ENCODE results near the gene BMPR1B. TPM values are rescaled to one million over a fixed set of nuclear protein-coding genes. Genes with fewer than 3 reads are reported as not detected.

The BMPR1B gene
- total and polyA plus RNA-seq, 2 donors (not counting 1 experiment from before 2014, with no cell fraction given), result not detected

- Mint-ChIP-seq H3K27ac (no peak overlapping the region), H3K9me3 (ENCODE audit: insufficient read depth) (no peaks in the 10 kb centered on the region), H3K4me1 (no peaks in the 10 kb centered on the region), H3K4me3 (no peak overlapping the region), H3K27me3 (no peaks in the 10 kb centered on the region)
- Histone ChIP-seq H3K9ac (ENCODE audit: low read length) (no peak overlapping the region), H3K79me2 (ENCODE audit: control insufficient read depth, insufficient read depth, low read length) (no peaks in the 10 kb centered on the region), H3K27ac (ENCODE audit: low read length in 2 of 2) (no peak overlapping the region), H3K36me3 (replicated peaks in 1 of 2; ENCODE audit: control extremely low read depth in 1 of 2, control insufficient read depth in 1 of 2, extremely low read depth in 1 of 2, insufficient read depth in 2 of 2, low read length in 1 of 2) (no peaks in the 10 kb centered on the region), H3K4me1 (ENCODE audit: control insufficient read depth in 2 of 2, insufficient read depth in 2 of 2, low read length in 2 of 2) (no peaks in the 10 kb centered on the region), H3K27me3 (replicated peaks in 1 of 4; ENCODE audit: control extremely low read depth in 1 of 4, control insufficient read depth in 3 of 4, insufficient read depth in 4 of 4, low read length in 3 of 4) (no peaks in the 10 kb centered on the region), H2AFZ (ENCODE audit: insufficient read depth, low read depth, low read length, poor library complexity, severe bottlenecking) (no peak overlapping the region), H3K9me3 (ENCODE audit: control extremely low read depth in 1 of 3, control insufficient read depth in 2 of 3, insufficient read depth in 1 of 3, low read length in 2 of 3) (no peaks in the 10 kb centered on the region), H3K4me3 (ENCODE audit: control extremely low read depth in 1 of 5, extremely low read depth in 1 of 5, insufficient read depth in 1 of 5, low read depth in 2 of 5, low read length in 4 of 5) (no peak overlapping the region), H4K20me1 (ENCODE audit: control insufficient read depth, insufficient read depth, low read length, poor library complexity, severe bottlenecking) (no peaks in the 10 kb centered on the region), H3K4me2 (replicated peaks; ENCODE audit: low read depth, low read length, poor library complexity, severe bottlenecking) (no peak overlapping the region)
- CTCF ChIA-PET, result no interaction called here
- DNase-seq (no peak), ATAC-seq (ENCODE audit: low read depth) (no peak)
- intact Hi-C loops (cut with micrococcal nuclease), result no loop called here
- TF ChIP-seq, protein P1, sequence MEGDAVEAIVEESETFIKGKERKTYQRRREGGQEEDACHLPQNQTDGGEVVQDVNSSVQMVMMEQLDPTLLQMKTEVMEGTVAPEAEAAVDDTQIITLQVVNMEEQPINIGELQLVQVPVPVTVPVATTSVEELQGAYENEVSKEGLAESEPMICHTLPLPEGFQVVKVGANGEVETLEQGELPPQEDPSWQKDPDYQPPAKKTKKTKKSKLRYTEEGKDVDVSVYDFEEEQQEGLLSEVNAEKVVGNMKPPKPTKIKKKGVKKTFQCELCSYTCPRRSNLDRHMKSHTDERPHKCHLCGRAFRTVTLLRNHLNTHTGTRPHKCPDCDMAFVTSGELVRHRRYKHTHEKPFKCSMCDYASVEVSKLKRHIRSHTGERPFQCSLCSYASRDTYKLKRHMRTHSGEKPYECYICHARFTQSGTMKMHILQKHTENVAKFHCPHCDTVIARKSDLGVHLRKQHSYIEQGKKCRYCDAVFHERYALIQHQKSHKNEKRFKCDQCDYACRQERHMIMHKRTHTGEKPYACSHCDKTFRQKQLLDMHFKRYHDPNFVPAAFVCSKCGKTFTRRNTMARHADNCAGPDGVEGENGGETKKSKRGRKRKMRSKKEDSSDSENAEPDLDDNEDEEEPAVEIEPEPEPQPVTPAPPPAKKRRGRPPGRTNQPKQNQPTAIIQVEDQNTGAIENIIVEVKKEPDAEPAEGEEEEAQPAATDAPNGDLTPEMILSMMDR (IDR thresholded peaks at IDR 0.05), result no peak
- TF ChIP-seq EZH2 (IDR thresholded peaks at IDR 0.05; ENCODE audit: borderline replicate concordance, insufficient read depth, low read depth, low read length, poor library complexity, severe bottlenecking), result no peak
- WGBS (ENCODE audit: insufficient coverage), result no CpG with 5 or more reads among the region's 2 CpGs
- POLR2A ChIA-PET, result no interaction called here
Observed at GRCh38 chr4:94882756-94883155, 125.0 kb downstream of the BMPR1B start.

DNA sequence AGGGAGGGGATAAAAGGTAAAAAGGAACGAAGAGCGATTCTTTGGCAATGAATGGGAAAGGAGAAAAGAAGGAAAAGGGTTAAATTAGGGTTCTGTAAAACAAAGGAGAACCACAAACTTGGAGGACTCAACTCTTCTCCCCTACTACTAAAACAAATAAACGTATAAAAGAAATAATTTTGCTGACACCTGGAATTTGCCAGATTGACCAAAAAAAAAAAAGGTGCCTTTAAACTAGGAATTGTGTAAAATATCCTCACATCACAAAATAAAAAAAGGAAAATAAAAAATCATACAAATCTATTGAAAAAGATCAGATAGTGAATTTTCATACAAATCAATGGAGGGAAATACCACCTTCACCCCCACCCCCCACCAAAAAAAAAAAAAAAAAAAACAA, 129.3 kb downstream of the BMPR1B start:
- H3K9ac ChIP-seq (ENCODE audit: low read length), result no peak overlapping the region
- intact Hi-C loops (cut with micrococcal nuclease), result no loop called here
- no peaks in the 10 kb centered on the region for H3K36me3 ChIP-seq (replicated peaks in 1 of 2; ENCODE audit: control extremely low read depth in 1 of 2, control insufficient read depth in 1 of 2, extremely low read depth in 1 of 2, insufficient read depth in 2 of 2, low read length in 1 of 2)
- CTCF ChIA-PET, result no interaction called here
- no peak overlapping the region for H3K4me3 ChIP-seq (ENCODE audit: control extremely low read depth in 1 of 5, extremely low read depth in 1 of 5, insufficient read depth in 1 of 5, low read depth in 2 of 5, low read length in 4 of 5)
- peaks cover 0 to 4% (median 0%) of the 10 kb centered on the region in 3 donors for H3K9me3 ChIP-seq (ENCODE audit: control extremely low read depth in 1 of 3, control insufficient read depth in 2 of 3, insufficient read depth in 1 of 3, low read length in 2 of 3)
- no peaks in the 10 kb centered on the region for H3K27me3 Mint-ChIP-seq
- no peaks in the 10 kb centered on the region for H3K4me1 ChIP-seq (ENCODE audit: control insufficient read depth in 2 of 2, insufficient read depth in 2 of 2, low read length in 2 of 2)
- H3K9me3 Mint-ChIP-seq (ENCODE audit: insufficient read depth), result no peaks in the 10 kb centered on the region
- H3K4me3 Mint-ChIP-seq, result no peak overlapping the region
- no peak overlapping the region for H2AFZ ChIP-seq (ENCODE audit: insufficient read depth, low read depth, low read length, poor library complexity, severe bottlenecking)
- H3K27me3 ChIP-seq (replicated peaks in 1 of 4; ENCODE audit: control extremely low read depth in 1 of 4, control insufficient read depth in 3 of 4, insufficient read depth in 4 of 4, low read length in 3 of 4), result no peaks in the 10 kb centered on the region
- H3K4me2 ChIP-seq (replicated peaks; ENCODE audit: low read depth, low read length, poor library complexity, severe bottlenecking), result no peak overlapping the region
- H3K27ac ChIP-seq (ENCODE audit: low read length in 2 of 2), result no peak overlapping the region
- no peak overlapping the region for H3K27ac Mint-ChIP-seq
- H4K20me1 ChIP-seq (ENCODE audit: control insufficient read depth, insufficient read depth, low read length, poor library complexity, severe bottlenecking), result no peaks in the 10 kb centered on the region
- DNase-seq (no peak), ATAC-seq (ENCODE audit: low read depth) (no peak)
- POLR2A ChIA-PET, result no interaction called here
- WGBS (ENCODE audit: insufficient coverage), result no CpG with 5 or more reads among the region's 3 CpGs
- TF ChIP-seq EZH2 (IDR thresholded peaks at IDR 0.05; ENCODE audit: borderline replicate concordance, insufficient read depth, low read depth, low read length, poor library complexity, severe bottlenecking), result no peak
- TF ChIP-seq, protein P1 (IDR thresholded peaks at IDR 0.05), result no peak
- H3K4me1 Mint-ChIP-seq, result no peaks in the 10 kb centered on the region
- no peaks in the 10 kb centered on the region for H3K79me2 ChIP-seq (ENCODE audit: control insufficient read depth, insufficient read depth, low read length)
